B cell (primary cell): Measurements from ENCODE around the gene ZSWIM4. TPM values are rescaled to one million over a fixed set of nuclear protein-coding genes. Genes with fewer than 3 reads are reported as not detected.

Experiments
- ATAC-seq: fragments of 200-7000 bp; cut with Tn5 transposase; one replicate; pipeline ENCODE4 v1.10.0; 2021; ENCODE audit warnings: low read depth, mild to moderate bottlenecking, moderate number of reproducible peaks, moderate library complexity
- CTCF ChIA-PET: fragments of 350-600 bp; sonication (Branson Sonifier 250); formaldehyde crosslinking; loops from one replicate; lab custom pipeline; 2021; ENCODE audit warnings: antibody characterized with exemption, inconsistent platforms; lab: Charles Lee
- POLR2A ChIA-PET: fragments of 350-600 bp; sonication (Branson Sonifier 250); formaldehyde crosslinking; loops from one replicate; lab custom pipeline; 2021; ENCODE audit warnings: antibody characterized with exemption; lab: Charles Lee
- DNase-seq: peaks from one replicate; pipeline ENCODE4 v3.0.0; 2013
- H2AFZ ChIP-seq: 2 replicates; pipeline ENCODE4 v1.6.1; 2012; ENCODE audit warnings: mild to moderate bottlenecking, low read depth, low read length; ENCODE audit not compliant: insufficient read depth, poor library complexity, severe bottlenecking
- H3K27ac ChIP-seq, 2 donors: 1 replicate in 1 of 2; 2 replicates in 1 of 2; pipeline ENCODE4 v1.5.1; 2012 to 2013; ENCODE audit warnings: low read length in 2 of 2, mild to moderate bottlenecking in 2 of 2, moderate library complexity in 1 of 2
- H3K27me3 ChIP-seq, 4 experiments: fragments of 200-600 bp in 1 of 4; sonication (generic) in 1 of 4; replicated peaks in 1 of 4; 1 replicate in 2 of 4; 2 replicates in 2 of 4; pipeline versions ENCODE4 v1.6.1 to v1.7.0; 2013 to 2016; ENCODE audit warnings: low read length in 3 of 4, mild to moderate bottlenecking in 2 of 4, mixed read lengths in 1 of 4, moderate library complexity in 1 of 4; ENCODE audit not compliant: insufficient read depth in 4 of 4, control insufficient read depth in 3 of 4; ENCODE audit errors: control extremely low read depth in 1 of 4
- H3K36me3 ChIP-seq, 2 experiments: replicated peaks in 1 of 2; 1 replicate in 1 of 2; 2 replicates in 1 of 2; pipeline versions ENCODE4 v1.6.1 to v1.7.1; 2013; ENCODE audit warnings: low read length in 1 of 2; ENCODE audit not compliant: insufficient read depth in 2 of 2, control insufficient read depth in 1 of 2; ENCODE audit errors: control extremely low read depth in 1 of 2, extremely low read depth in 1 of 2
- H3K4me1 ChIP-seq, 2 donors: fragments of 200-600 bp in 1 of 2; sonication (generic) in 1 of 2; 1 replicate in 1 of 2; 2 replicates in 1 of 2; pipeline versions ENCODE4 v1.5.1 to v1.6.1; 2013 to 2017; ENCODE audit warnings: low read length in 2 of 2; ENCODE audit not compliant: control insufficient read depth in 2 of 2, insufficient read depth in 2 of 2
- H3K4me2 ChIP-seq: replicated peaks from 2 replicates; pipeline ENCODE3; 2012; ENCODE audit warnings: mild to moderate bottlenecking, low read depth, low read length; ENCODE audit not compliant: poor library complexity, severe bottlenecking
- H3K4me3 ChIP-seq, 5 experiments: fragments of 200-600 bp in 1 of 5; sonication (generic) in 1 of 5; 1 replicate in 3 of 5; 2 replicates in 2 of 5; pipeline versions ENCODE4 v1.5.1 to v1.7.0; 2011 to 2016; ENCODE audit warnings: low read length in 4 of 5, mild to moderate bottlenecking in 4 of 5, low read depth in 2 of 5, control low read depth in 1 of 5, moderate library complexity in 1 of 5; ENCODE audit not compliant: insufficient read depth in 1 of 5; ENCODE audit errors: control extremely low read depth in 1 of 5, extremely low read depth in 1 of 5
- H3K79me2 ChIP-seq: fragments of 200-600 bp; sonication (generic); one replicate; pipeline ENCODE4 v1.6.0; 2016; ENCODE audit warnings: low read length; ENCODE audit not compliant: control insufficient read depth, insufficient read depth
- H3K9ac ChIP-seq: fragments of 200-600 bp; sonication (generic); 2 replicates; pipeline ENCODE4 v1.6.1; 2017; ENCODE audit warnings: mild to moderate bottlenecking, low read length, moderate library complexity
- H3K9me3 ChIP-seq, 3 donors: one replicate each; pipeline versions ENCODE4 v1.6.1 to v1.7.1; 2013; ENCODE audit warnings: low read length in 2 of 3; ENCODE audit not compliant: control insufficient read depth in 2 of 3, insufficient read depth in 1 of 3; ENCODE audit errors: control extremely low read depth in 1 of 3
- H4K20me1 ChIP-seq: 2 replicates; pipeline ENCODE4 v1.6.0; 2012; ENCODE audit warnings: mild to moderate bottlenecking, low read length; ENCODE audit not compliant: insufficient read depth, control insufficient read depth, poor library complexity, severe bottlenecking
- H3K27ac Mint-ChIP-seq: one replicate; pipeline ENCODE4 v1.8.0; 2021; ENCODE audit warnings: mixed read lengths
- H3K27me3 Mint-ChIP-seq: one replicate; pipeline ENCODE4 v1.8.0; 2021; ENCODE audit warnings: mixed read lengths
- H3K4me1 Mint-ChIP-seq: one replicate; pipeline ENCODE4 v1.8.0; 2021; ENCODE audit warnings: mixed read lengths
- H3K4me3 Mint-ChIP-seq: one replicate; pipeline ENCODE4 v1.8.0; 2021; ENCODE audit warnings: mixed read lengths
- H3K9me3 Mint-ChIP-seq: one replicate; pipeline ENCODE4 v1.8.0; 2022; ENCODE audit warnings: mixed read lengths; ENCODE audit not compliant: insufficient read depth
- EZH2 ChIP-seq: IDR thresholded peaks from 2 replicates; pipeline ENCODE4 v1.6.1; 2012; ENCODE audit warnings: borderline replicate concordance, low read depth, mild to moderate bottlenecking, moderate library complexity, low read length; ENCODE audit not compliant: insufficient read depth, poor library complexity, severe bottlenecking
- WGBS: methylation state at CpG from one replicate; pipeline ENCODE4 v1.1.5; 2013; ENCODE audit warnings: missing lambda C conversion rate; ENCODE audit not compliant: insufficient coverage; 5-methylcytosine and 5-hydroxymethylcytosine counted together
- intact Hi-C: fragments of 100-400 bp; cut with micrococcal nuclease; formaldehyde crosslinking; loops from one replicate; pipeline ENCODE4 v1.10.0; 2022
- polyA plus RNA-seq: library from polyadenylated mRNA; depleted of rRNA; stranded (reverse); fragments of >200 nt; gene quantifications from 2 replicates; pipeline ENCODE4 v1.2.3, GENCODE V29; 2012
- total RNA-seq, 2 donors: library from RNA; stranded (reverse); fragments of 120-200 nt in 1 of 2; gene quantifications; 1 replicate in 1 of 2; 2 replicates in 1 of 2; pipeline versions ENCODE4 v1.2.3 to v1.2.4, GENCODE V29; 2013 to 2022
- TF ChIP-seq, protein P1 (sequence below): fragments of 200-600 bp; IDR thresholded peaks from one replicate; pipeline ENCODE4 v1.8.0; 2022; ENCODE audit warnings: antibody characterized with exemption, mild to moderate bottlenecking

ZSWIM4 gene
- total and polyA plus RNA-seq, 2 donors (not counting 1 experiment from before 2014, with no cell fraction given) = 2.6 to 10.6 TPM

DNA sequence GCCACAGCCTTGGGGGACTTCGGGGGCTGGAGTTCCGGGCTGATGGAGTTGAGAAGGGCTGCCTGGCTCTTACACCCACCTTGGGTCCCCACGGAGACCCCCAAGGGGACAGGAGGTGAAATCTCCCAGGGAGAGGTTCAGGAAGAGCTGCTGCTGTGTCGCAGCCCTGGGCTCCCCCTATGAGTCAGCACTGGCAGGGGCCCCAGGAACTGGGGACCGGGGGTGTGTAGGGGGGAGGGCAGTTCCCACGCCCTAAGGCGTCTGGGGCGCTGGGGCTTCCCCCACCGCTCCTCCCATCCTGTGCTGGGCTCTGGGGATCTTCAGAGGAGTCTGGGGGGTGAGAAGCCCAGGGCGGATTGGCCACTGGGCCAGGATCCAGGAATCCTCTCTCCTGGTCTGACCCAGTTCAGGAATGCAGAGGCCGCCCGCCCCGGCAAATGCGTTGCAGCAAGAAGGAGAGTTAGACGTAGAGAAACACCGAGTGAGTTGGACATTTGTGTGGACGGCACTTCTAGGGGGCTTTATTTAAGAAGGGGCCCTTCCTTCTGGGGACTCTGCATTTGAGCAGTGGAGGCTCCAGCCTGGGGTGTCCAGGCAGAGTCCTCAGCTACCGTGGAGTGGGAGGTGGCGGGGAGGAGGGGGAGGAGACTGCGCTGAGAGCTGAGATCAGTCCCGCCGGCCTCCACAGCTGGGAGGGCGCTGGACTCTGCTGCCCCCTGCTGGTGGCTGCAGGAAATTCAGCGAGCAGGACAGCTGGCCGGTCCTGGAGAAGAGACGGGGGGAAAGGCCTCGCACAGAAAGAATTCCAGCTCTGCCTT lies 66.7 kb downstream of the ZSWIM4 start:
- TF ChIP-seq EZH2 = no peak
- TF ChIP-seq, protein P1, sequence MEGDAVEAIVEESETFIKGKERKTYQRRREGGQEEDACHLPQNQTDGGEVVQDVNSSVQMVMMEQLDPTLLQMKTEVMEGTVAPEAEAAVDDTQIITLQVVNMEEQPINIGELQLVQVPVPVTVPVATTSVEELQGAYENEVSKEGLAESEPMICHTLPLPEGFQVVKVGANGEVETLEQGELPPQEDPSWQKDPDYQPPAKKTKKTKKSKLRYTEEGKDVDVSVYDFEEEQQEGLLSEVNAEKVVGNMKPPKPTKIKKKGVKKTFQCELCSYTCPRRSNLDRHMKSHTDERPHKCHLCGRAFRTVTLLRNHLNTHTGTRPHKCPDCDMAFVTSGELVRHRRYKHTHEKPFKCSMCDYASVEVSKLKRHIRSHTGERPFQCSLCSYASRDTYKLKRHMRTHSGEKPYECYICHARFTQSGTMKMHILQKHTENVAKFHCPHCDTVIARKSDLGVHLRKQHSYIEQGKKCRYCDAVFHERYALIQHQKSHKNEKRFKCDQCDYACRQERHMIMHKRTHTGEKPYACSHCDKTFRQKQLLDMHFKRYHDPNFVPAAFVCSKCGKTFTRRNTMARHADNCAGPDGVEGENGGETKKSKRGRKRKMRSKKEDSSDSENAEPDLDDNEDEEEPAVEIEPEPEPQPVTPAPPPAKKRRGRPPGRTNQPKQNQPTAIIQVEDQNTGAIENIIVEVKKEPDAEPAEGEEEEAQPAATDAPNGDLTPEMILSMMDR = peak; percentile 97
- CTCF ChIA-PET = interaction anchor here (0.6 to 7.4 kb wide), 47 partner anchors 10 to 1898 kb away, joined by 3 to 250 read pairs (median 5); partner anchors contain the start of genes ASF1B, C19orf53, IER2 and MRI1
- H3K27me3 Mint-ChIP-seq = peaks cover 24% of the 10 kb centered on the region
- POLR2A ChIA-PET = interaction anchor here (0.6 to 3.1 kb wide), 13 partner anchors 15 to 196 kb away, joined by 3 to 13 read pairs (median 6); partner anchors contain the start of genes C19orf53, IL27RA, MRI1 and ZSWIM4
- peaks cover 0 to 33% (median 17%) of the 10 kb centered on the region in 4 experiments for H3K27me3 ChIP-seq
- H3K4me2 ChIP-seq = peak overlapping the region; percentile 98
- H4K20me1 ChIP-seq = no peaks in the 10 kb centered on the region
- peak overlapping the region; percentile 91 for H3K4me3 Mint-ChIP-seq
- no peaks in the 10 kb centered on the region for H3K36me3 ChIP-seq
- no peaks in the 10 kb centered on the region for H3K79me2 ChIP-seq
- WGBS = under 1% methylated on average over 24 of the region's 27 CpGs
- H3K9me3 Mint-ChIP-seq = no peaks in the 10 kb centered on the region
- peak overlapping the region; percentile 50 to 69 (median 61) for H3K4me3 ChIP-seq
- H3K9me3 ChIP-seq = peaks cover 0 to 7% (median 0%) of the 10 kb centered on the region in 3 donors
- peak; percentile 92 for DNase-seq
- peaks cover 29% of the 10 kb centered on the region for H3K4me1 Mint-ChIP-seq
- H3K27ac Mint-ChIP-seq = peak overlapping the region; percentile 85
- H3K9ac ChIP-seq = peak overlapping the region; percentile 79
- intact Hi-C loops = loop anchor here (1.0 to 5.0 kb wide), 5 partner anchors 11 to 760 kb away; partner anchors contain the start of gene LYL1
- ATAC-seq = peak; percentile 83
- H3K27ac ChIP-seq = peak overlapping the region; percentile 34 to 78
- H3K4me1 ChIP-seq = peaks cover 26 to 28% of the 10 kb centered on the region in 2 donors
- H2AFZ ChIP-seq = peak overlapping the region; percentile 76
